NCI-H82 treated with DMSO at 0.1 percent for 48 hours (cell line): ENCODE data around the gene HDAC9.

Source experiments
- DNase-seq: peaks from one replicate; lab custom pipeline; 2025; ENCODE audit not compliant: unreplicated experiment; lab: John Stamatoyannopoulos, UW

HDAC9 gene

GRCh38 chr7:18873734-18874336 lies 378.3 kb downstream of the HDAC9 start:
- no peak for DNase-seq

- no peak for DNase-seq
Observed at GRCh38 chr7:18874880-18875279, 379.3 kb downstream of the HDAC9 start.

- no peak for DNase-seq
Observed at GRCh38 chr7:18877874-18878273, 382.3 kb downstream of the HDAC9 start.

- DNase-seq: no peak
Observed at GRCh38 chr7:18886832-18887231, 391.3 kb downstream of the HDAC9 start.

GRCh38 chr7:18889436-18889835 lies 393.9 kb downstream of the HDAC9 start:
- no peak for DNase-seq

- no peak for DNase-seq
Observed at GRCh38 chr7:18890134-18890533, 394.6 kb downstream of the HDAC9 start.

GRCh38 chr7:18890885-18891621 lies 395.5 kb downstream of the HDAC9 start:
- no peak for DNase-seq

- no peak for DNase-seq
Observed at GRCh38 chr7:18893156-18893555, 397.6 kb downstream of the HDAC9 start.

GRCh38 chr7:18894155-18894554 lies 398.6 kb downstream of the HDAC9 start:
- DNase-seq: no peak

GRCh38 chr7:18895456-18895855 lies 399.9 kb downstream of the HDAC9 start:
- DNase-seq: no peak

GRCh38 chr7:18896343-18896975 lies 400.9 kb downstream of the HDAC9 start:
- DNase-seq: no peak

- peak; percentile 45 for DNase-seq
Observed at GRCh38 chr7:18900236-18900635, 404.7 kb downstream of the HDAC9 start.

GRCh38 chr7:18900803-18901202 lies 405.3 kb downstream of the HDAC9 start:
- no peak for DNase-seq

- DNase-seq: no peak
Observed at GRCh38 chr7:18901351-18901750, 405.8 kb downstream of the HDAC9 start.

GRCh38 chr7:18901982-18902421 lies 406.5 kb downstream of the HDAC9 start:
- DNase-seq: no peak

GRCh38 chr7:18902892-18903291 lies 407.3 kb downstream of the HDAC9 start:
- no peak for DNase-seq

- no peak for DNase-seq
Observed at GRCh38 chr7:18903695-18904094, 408.1 kb downstream of the HDAC9 start.

GRCh38 chr7:18905316-18905943 lies 409.9 kb downstream of the HDAC9 start:
- DNase-seq: no peak

GRCh38 chr7:18906901-18907300 lies 411.4 kb downstream of the HDAC9 start:
- no peak for DNase-seq

- DNase-seq: no peak
Observed at GRCh38 chr7:18913106-18913505, 417.6 kb downstream of the HDAC9 start.

- no peak for DNase-seq
Observed at GRCh38 chr7:18916826-18917225, 421.3 kb downstream of the HDAC9 start.

- DNase-seq: no peak
Observed at GRCh38 chr7:18927134-18927533, 431.6 kb downstream of the HDAC9 start.
